ENCODE measurements around the gene LYSMD4. TPM values are rescaled to one million over a fixed set of nuclear protein-coding genes. Genes with fewer than 3 reads are reported as not detected.

The LYSMD4 gene
- total and polyA plus RNA-seq, 10 of the 15 experiments (the other 5 are each of a cell fraction or from before 2014, with no cell fraction given): 1.8 to 5.8 (median 3.9) TPM

DNA sequence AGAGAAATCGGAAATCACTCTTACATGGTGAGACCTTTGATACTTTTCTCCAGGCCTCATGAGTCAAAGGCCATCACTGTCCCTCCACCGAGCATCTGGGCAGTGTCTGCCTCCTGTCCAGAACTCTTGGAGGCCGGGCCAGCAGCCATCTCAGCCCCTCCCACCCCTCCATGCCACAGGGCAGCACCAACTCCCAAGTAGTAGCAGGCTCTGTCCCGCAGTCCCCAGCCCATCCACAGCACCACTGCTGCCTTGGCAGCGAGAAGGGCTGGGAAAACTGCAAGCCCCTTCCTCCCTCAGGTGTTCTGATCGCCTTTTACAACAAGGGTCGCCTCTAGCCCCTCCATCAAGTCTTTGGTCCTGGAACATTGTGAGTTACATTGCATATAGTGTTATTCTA lies 5.5 kb downstream of the LYSMD4 start:
- ATAC-seq (no peak), FAIRE-seq (no peak), DNase-seq (ENCODE audit: low read depth, low spot score) (no peak)
- Histone ChIP-seq H3K4me1 (ENCODE audit: control insufficient read depth, insufficient read depth, low read length) (no peaks in the 10 kb centered on the region), H4K20me1 (ENCODE audit: control insufficient read depth, insufficient read depth) (no peaks in the 10 kb centered on the region), H3K4me3 (no peak overlapping the region), H3K36me3 (ENCODE audit: control insufficient read depth in 2 of 2, insufficient read depth in 2 of 2, low read length in 1 of 2) (no peaks in the 10 kb centered on the region), H3K9ac (ENCODE audit: control insufficient read depth, insufficient read depth, low read length) (no peak overlapping the region), H2AFZ (ENCODE audit: control insufficient read depth, low read depth, low read length) (no peak overlapping the region), H3K27me3 (replicated peaks in 1 of 2; ENCODE audit: control insufficient read depth in 2 of 2, insufficient read depth in 2 of 2, low read length in 1 of 2) (no peaks in the 10 kb centered on the region), H3K27ac (ENCODE audit: control insufficient read depth, insufficient read depth) (no peak overlapping the region), H3K9me3 (replicated peaks; ENCODE audit: control insufficient read depth, insufficient read depth, low read length) (no peaks in the 10 kb centered on the region), H3K79me2 (ENCODE audit: control insufficient read depth, insufficient read depth, low read length) (no peaks in the 10 kb centered on the region), H3K4me2 (ENCODE audit: control insufficient read depth, insufficient read depth) (no peak overlapping the region)
- TF ChIP-seq, protein P1, sequence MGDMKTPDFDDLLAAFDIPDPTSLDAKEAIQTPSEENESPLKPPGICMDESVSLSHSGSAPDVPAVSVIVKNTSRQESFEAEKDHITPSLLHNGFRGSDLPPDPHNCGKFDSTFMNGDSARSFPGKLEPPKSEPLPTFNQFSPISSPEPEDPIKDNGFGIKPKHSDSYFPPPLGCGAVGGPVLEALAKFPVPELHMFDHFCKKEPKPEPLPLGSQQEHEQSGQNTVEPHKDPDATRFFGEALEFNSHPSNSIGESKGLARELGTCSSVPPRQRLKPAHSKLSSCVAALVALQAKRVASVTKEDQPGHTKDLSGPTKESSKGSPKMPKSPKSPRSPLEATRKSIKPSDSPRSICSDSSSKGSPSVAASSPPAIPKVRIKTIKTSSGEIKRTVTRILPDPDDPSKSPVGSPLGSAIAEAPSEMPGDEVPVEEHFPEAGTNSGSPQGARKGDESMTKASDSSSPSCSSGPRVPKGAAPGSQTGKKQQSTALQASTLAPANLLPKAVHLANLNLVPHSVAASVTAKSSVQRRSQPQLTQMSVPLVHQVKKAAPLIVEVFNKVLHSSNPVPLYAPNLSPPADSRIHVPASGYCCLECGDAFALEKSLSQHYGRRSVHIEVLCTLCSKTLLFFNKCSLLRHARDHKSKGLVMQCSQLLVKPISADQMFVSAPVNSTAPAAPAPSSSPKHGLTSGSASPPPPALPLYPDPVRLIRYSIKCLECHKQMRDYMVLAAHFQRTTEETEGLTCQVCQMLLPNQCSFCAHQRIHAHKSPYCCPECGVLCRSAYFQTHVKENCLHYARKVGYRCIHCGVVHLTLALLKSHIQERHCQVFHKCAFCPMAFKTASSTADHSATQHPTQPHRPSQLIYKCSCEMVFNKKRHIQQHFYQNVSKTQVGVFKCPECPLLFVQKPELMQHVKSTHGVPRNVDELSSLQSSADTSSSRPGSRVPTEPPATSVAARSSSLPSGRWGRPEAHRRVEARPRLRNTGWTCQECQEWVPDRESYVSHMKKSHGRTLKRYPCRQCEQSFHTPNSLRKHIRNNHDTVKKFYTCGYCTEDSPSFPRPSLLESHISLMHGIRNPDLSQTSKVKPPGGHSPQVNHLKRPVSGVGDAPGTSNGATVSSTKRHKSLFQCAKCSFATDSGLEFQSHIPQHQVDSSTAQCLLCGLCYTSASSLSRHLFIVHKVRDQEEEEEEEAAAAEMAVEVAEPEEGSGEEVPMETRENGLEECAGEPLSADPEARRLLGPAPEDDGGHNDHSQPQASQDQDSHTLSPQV (IDR thresholded peaks at IDR 0.05): no peak
- TF ChIP-seq, protein P2, sequence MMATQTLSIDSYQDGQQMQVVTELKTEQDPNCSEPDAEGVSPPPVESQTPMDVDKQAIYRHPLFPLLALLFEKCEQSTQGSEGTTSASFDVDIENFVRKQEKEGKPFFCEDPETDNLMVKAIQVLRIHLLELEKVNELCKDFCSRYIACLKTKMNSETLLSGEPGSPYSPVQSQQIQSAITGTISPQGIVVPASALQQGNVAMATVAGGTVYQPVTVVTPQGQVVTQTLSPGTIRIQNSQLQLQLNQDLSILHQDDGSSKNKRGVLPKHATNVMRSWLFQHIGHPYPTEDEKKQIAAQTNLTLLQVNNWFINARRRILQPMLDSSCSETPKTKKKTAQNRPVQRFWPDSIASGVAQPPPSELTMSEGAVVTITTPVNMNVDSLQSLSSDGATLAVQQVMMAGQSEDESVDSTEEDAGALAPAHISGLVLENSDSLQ (IDR thresholded peaks at IDR 0.05): no peak
- TF ChIP-seq, protein P3, sequence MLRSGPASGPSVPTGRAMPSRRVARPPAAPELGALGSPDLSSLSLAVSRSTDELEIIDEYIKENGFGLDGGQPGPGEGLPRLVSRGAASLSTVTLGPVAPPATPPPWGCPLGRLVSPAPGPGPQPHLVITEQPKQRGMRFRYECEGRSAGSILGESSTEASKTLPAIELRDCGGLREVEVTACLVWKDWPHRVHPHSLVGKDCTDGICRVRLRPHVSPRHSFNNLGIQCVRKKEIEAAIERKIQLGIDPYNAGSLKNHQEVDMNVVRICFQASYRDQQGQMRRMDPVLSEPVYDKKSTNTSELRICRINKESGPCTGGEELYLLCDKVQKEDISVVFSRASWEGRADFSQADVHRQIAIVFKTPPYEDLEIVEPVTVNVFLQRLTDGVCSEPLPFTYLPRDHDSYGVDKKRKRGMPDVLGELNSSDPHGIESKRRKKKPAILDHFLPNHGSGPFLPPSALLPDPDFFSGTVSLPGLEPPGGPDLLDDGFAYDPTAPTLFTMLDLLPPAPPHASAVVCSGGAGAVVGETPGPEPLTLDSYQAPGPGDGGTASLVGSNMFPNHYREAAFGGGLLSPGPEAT (IDR thresholded peaks at IDR 0.05; ENCODE audit: low read depth): no peak
- TF ChIP-seq, protein P4, sequence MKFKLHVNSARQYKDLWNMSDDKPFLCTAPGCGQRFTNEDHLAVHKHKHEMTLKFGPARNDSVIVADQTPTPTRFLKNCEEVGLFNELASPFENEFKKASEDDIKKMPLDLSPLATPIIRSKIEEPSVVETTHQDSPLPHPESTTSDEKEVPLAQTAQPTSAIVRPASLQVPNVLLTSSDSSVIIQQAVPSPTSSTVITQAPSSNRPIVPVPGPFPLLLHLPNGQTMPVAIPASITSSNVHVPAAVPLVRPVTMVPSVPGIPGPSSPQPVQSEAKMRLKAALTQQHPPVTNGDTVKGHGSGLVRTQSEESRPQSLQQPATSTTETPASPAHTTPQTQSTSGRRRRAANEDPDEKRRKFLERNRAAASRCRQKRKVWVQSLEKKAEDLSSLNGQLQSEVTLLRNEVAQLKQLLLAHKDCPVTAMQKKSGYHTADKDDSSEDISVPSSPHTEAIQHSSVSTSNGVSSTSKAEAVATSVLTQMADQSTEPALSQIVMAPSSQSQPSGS (IDR thresholded peaks at IDR 0.05; ENCODE audit: low read length): no peak
- CTCF ChIA-PET: interaction anchor here (1.2 kb wide), 1 partner anchor 23 kb away, joined by 6 read pairs; no protein-coding TSS in a partner anchor
- RAD21 ChIA-PET (ENCODE audit: unreplicated experiment): no interaction called here
- WGBS (ENCODE audit: insufficient coverage, insufficient replicate concordance, low lambda C conversion rate, missing lambda C conversion rate): 75% methylated on average over 7 of the region's 7 CpGs
- SMC1A ChIA-PET (ENCODE audit: uncharacterized antibody, unreplicated experiment): interaction anchor here (0.6 kb wide), 1 partner anchor 411 kb away, joined by 3 read pairs; no protein-coding TSS in a partner anchor
- POLR2A ChIA-PET: interaction anchor here (0.5 kb wide), 1 partner anchor 146 kb away, joined by 3 read pairs; no protein-coding TSS in a partner anchor
- in situ Hi-C loops (cut with MboI): loop anchor here (25.0 kb wide), 1 partner anchor 615 kb away; the partner anchor contains the start of gene SYNM
- intact Hi-C loops (cut with micrococcal nuclease; ENCODE audit: unreplicated experiment): no loop called here
- BruUV-seq (replicated peaks): no TSS peak
